HFFc6 (cell line): ENCODE data around the gene MTMR10. TPM values are rescaled to one million over a fixed set of nuclear protein-coding genes. Genes with fewer than 3 reads are reported as not detected.

Source experiments
- DNase-seq: peaks from one replicate; pipeline ENCODE4 v3.0.0-alpha.2; 2018
- H3K27ac Mint-ChIP-seq: 2 replicates; pipeline ENCODE4 v1.8.0; 2020; ENCODE audit warnings: mild to moderate bottlenecking, mixed read lengths
- H3K27me3 Mint-ChIP-seq: 2 replicates; pipeline ENCODE4 v1.8.0; 2021; ENCODE audit warnings: mild to moderate bottlenecking, moderate library complexity, mixed read lengths; ENCODE audit not compliant: insufficient read depth
- H3K36me3 Mint-ChIP-seq: 2 replicates; pipeline ENCODE4 v1.8.0; 2021; ENCODE audit warnings: low read depth, mixed read lengths
- H3K4me1 Mint-ChIP-seq: 2 replicates; pipeline ENCODE4 v1.8.0; 2020; ENCODE audit warnings: low read depth, mixed read lengths
- H3K4me3 Mint-ChIP-seq: 2 replicates; pipeline ENCODE4 v1.8.0; 2020; ENCODE audit warnings: mild to moderate bottlenecking, moderate library complexity, mixed read lengths
- H3K9me3 Mint-ChIP-seq: 2 replicates; pipeline ENCODE4 v1.8.0; 2020; ENCODE audit warnings: mild to moderate bottlenecking, mixed read lengths
- total RNA-seq, 6 experiments: library from RNA; stranded (reverse); fragmentation: NEBNext Ultra II Directional; extraction: Animal tissue kit (Norgen Biotek cat#: 25700); gene quantifications; 2 replicates in 1 of 6; 3 replicates in 5 of 6; pipeline ENCODE4 v1.2.3, GENCODE V29; 2021
- TF ChIP-seq, protein P1 (sequence below): fragments of 200-600 bp; sonication (generic); IDR thresholded peaks from 2 replicates; pipeline ENCODE4 v1.5.0; 2021; ENCODE audit warnings: antibody characterized with exemption, mild to moderate bottlenecking

MTMR10 gene
- total RNA-seq, 6 experiments from 2014 or later: 25.4 to 44.5 (median 41.5) TPM

DNA sequence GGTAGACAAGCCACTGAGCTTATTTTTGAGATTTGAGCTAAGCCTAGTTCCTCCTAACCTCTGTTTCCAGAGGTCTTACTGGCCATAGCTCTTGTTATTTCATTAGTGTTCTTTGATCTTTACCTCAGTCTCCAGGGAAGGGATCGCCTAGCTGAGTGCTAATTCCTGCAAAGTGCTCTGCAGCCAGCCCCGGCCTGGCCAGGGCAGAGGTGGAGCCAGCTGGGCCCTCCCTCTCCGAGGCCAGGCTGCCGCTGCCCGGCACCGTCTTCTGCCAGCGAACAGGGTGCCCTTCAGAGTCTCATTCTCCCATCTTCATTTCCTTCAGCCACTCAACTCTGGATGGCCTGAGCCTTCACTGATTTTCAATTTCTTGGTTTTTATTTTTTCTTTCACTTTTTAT lies 68.0 kb downstream of the MTMR10 start:
- no peak overlapping the region for H3K27ac Mint-ChIP-seq
- peaks cover 46% of the 10 kb centered on the region for H3K4me1 Mint-ChIP-seq
- no peak overlapping the region for H3K4me3 Mint-ChIP-seq

GRCh38 chr15:30922480-30923311 lies 68.7 kb downstream of the MTMR10 start:
- Mint-ChIP-seq H3K4me3 (no peak overlapping the region), H3K27ac (peak overlapping the region; percentile 11), H3K27me3 (peaks cover 5% of the 10 kb centered on the region; the same call in 1 of the 2 replicates), H3K36me3 (peaks cover 16% of the 10 kb centered on the region), H3K9me3 (no peaks in the 10 kb centered on the region), H3K4me1 (peaks cover 39% of the 10 kb centered on the region)
- DNase-seq: peak; percentile 63
- TF ChIP-seq, protein P1, sequence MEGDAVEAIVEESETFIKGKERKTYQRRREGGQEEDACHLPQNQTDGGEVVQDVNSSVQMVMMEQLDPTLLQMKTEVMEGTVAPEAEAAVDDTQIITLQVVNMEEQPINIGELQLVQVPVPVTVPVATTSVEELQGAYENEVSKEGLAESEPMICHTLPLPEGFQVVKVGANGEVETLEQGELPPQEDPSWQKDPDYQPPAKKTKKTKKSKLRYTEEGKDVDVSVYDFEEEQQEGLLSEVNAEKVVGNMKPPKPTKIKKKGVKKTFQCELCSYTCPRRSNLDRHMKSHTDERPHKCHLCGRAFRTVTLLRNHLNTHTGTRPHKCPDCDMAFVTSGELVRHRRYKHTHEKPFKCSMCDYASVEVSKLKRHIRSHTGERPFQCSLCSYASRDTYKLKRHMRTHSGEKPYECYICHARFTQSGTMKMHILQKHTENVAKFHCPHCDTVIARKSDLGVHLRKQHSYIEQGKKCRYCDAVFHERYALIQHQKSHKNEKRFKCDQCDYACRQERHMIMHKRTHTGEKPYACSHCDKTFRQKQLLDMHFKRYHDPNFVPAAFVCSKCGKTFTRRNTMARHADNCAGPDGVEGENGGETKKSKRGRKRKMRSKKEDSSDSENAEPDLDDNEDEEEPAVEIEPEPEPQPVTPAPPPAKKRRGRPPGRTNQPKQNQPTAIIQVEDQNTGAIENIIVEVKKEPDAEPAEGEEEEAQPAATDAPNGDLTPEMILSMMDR: no peak

More for the DNA sequence above, 68.0 kb downstream of the MTMR10 start:
- H3K36me3 Mint-ChIP-seq: peaks cover 20% of the 10 kb centered on the region
- TF ChIP-seq, protein P1: no peak
- no peaks in the 10 kb centered on the region for H3K9me3 Mint-ChIP-seq
- H3K27me3 Mint-ChIP-seq: peaks cover 5% of the 10 kb centered on the region; the same call in 1 of the 2 replicates
- DNase-seq: no peak

- no peak overlapping the region for H3K4me3 Mint-ChIP-seq
Observed at GRCh38 chr15:30921781-30922479, 69.5 kb downstream of the MTMR10 start.

DNA sequence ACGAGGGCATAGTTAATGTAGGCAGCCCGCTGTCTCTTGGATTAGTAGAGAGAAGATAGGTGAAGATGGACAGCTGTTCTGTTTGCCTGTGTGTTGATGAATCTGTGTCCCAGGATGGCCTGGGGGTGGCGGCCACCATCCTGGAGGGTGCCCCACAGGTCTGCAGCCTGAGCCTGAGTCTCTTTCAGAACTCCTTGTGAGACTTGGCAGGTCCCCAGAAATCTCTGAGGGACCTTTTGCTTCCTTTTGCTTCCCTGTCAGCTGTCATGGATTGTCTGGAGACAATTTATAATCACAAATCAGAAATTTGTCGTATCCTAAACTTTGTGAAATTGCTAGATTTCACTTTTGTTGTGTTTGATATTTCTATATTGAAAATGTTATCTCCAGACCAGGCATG lies 70.3 kb downstream of the MTMR10 start:
- DNase-seq: no peak
- Mint-ChIP-seq H3K36me3 (peaks cover 9% of the 10 kb centered on the region), H3K9me3 (no peaks in the 10 kb centered on the region), H3K4me3 (no peak overlapping the region), H3K27ac (no peak overlapping the region), H3K27me3 (peaks cover 5% of the 10 kb centered on the region; the same call in 1 of the 2 replicates), H3K4me1 (peaks cover 33% of the 10 kb centered on the region)
- TF ChIP-seq, protein P1: no peak

More at GRCh38 chr15:30921781-30922479, 69.5 kb downstream of the MTMR10 start:
- Mint-ChIP-seq H3K4me1 (peaks cover 33% of the 10 kb centered on the region), H3K36me3 (peaks cover 16% of the 10 kb centered on the region), H3K9me3 (no peaks in the 10 kb centered on the region), H3K27ac (peak overlapping the region; percentile 11), H3K27me3 (peaks cover 5% of the 10 kb centered on the region; the same call in 1 of the 2 replicates)
- DNase-seq: no peak
- TF ChIP-seq, protein P1: no peak

- Mint-ChIP-seq H3K27ac (no peak overlapping the region), H3K4me3 (no peak overlapping the region), H3K4me1 (peaks cover 33% of the 10 kb centered on the region), H3K27me3 (peaks cover 5% of the 10 kb centered on the region; the same call in 1 of the 2 replicates), H3K9me3 (no peaks in the 10 kb centered on the region), H3K36me3 (peaks cover 7% of the 10 kb centered on the region)
- DNase-seq: no peak
- TF ChIP-seq, protein P1: no peak
Observed at GRCh38 chr15:30919877-30920550, 71.4 kb downstream of the MTMR10 start.
